Colonic mucosa (tissue), 4 donors: ENCODE data around the gene NCSTN. TPM values are rescaled to one million over a fixed set of nuclear protein-coding genes. Genes with fewer than 3 reads are reported as not detected.

ENCODE experiments used
- DNase-seq: peaks from one replicate; pipeline ENCODE4 v3.0.0-alpha.2; 2020
- H3K27ac ChIP-seq: fragments of 200-600 bp; one replicate; pipeline ENCODE4 v1.8.0; 2021
- H3K27me3 ChIP-seq: fragments of 200-600 bp; one replicate; pipeline ENCODE4 v1.8.0; 2021
- H3K36me3 ChIP-seq: fragments of 200-600 bp; one replicate; pipeline ENCODE4 v1.8.0; 2021
- H3K4me1 ChIP-seq: fragments of 200-600 bp; one replicate; pipeline ENCODE4 v1.8.0; 2021; ENCODE audit warnings: mild to moderate bottlenecking
- H3K4me3 ChIP-seq: fragments of 200-600 bp; one replicate; pipeline ENCODE4 v1.8.0; 2021
- H3K9ac ChIP-seq, 2 donors: one replicate each; pipeline ENCODE4 v1.7.0; 2013; ENCODE audit warnings: control low read depth in 2 of 2, low read depth in 2 of 2, low read length in 2 of 2
- H3K9me3 ChIP-seq: fragments of 200-600 bp; one replicate; pipeline ENCODE4 v1.8.0; 2021
- intact Hi-C: fragments of 100-400 bp; cut with DNase I; formaldehyde crosslinking; loops from one replicate; pipeline ENCODE4 v1.14.1; 2022
- total RNA-seq, 2 donors: library from RNA; stranded (reverse); fragmentation: NEBNext Ultra II Directional in 1 of 2; extraction: Animal tissue kit (Norgen Biotek cat#: 25700) in 1 of 2; gene quantifications; one replicate each; pipeline ENCODE4 v1.2.1, GENCODE V29; 2021
- TF ChIP-seq, protein P1 (sequence below): fragments of 200-600 bp; IDR thresholded peaks from one replicate; pipeline ENCODE4 v1.8.0; 2022; ENCODE audit warnings: antibody characterized with exemption, mild to moderate bottlenecking
- donor health status: healthy.
- donor health status: DM: no; HTN: no; CAD: no.
- donor health status: DM: no; HTN: no; CAD: no.

The NCSTN gene
- total RNA-seq, 2 donors from 2014 or later: 83.5 to 88.0 TPM

DNA sequence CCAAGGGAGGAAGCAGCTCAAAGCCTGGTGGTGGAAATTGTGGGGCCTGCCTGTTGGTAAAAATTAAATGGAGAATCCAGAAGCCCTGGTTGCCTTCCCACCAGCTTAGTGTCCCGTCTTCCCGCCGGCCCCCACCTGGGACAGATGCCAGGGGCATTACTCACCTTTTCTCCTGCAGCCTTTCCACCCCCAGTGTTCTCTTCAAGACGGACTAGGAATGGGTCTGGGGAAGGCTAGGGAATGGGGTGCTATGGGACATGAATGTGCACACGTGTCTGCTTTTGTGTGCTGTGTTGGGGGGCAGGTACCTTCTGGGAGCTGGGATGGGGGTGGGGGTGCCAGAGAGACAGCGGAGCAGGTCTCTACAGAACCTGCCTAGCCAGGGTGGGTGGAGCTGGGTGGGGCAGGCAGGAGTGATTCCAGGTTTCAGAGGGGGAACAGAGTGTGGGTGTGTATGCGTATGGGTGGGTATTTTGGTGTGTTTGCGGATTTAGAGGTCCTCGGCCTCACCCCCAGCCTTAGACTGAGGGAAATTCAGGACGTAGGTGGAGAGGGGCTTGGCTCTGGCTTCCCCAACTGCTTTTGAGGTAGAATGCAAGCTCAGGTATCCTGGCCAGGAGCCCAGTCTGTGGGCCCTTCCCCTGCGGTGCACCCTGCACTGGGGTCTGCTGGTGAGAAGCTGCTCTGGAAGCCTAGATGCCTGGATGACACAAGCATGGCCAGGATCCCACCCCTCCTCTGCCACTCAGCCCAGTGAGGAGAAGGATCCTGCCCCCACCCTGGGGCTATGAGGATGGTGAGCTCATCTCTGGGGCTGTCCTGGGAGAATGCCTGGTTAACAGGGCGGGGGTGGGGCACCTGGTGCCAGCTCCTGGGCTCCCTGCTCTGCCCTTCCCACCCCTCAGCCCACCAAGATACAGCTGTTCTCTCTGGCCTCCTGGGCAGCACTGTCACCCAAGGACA is 64.9 kb downstream of the NCSTN start:
- Histone ChIP-seq H3K9me3 (no peaks in the 10 kb centered on the region), H3K4me1 (no peaks in the 10 kb centered on the region), H3K4me3 (no peak overlapping the region), H3K9ac (no peak overlapping the region), H3K27me3 (no peaks in the 10 kb centered on the region), H3K27ac (no peak overlapping the region), H3K36me3 (no peaks in the 10 kb centered on the region)
- intact Hi-C loops: no loop called here
- TF ChIP-seq, protein P1, sequence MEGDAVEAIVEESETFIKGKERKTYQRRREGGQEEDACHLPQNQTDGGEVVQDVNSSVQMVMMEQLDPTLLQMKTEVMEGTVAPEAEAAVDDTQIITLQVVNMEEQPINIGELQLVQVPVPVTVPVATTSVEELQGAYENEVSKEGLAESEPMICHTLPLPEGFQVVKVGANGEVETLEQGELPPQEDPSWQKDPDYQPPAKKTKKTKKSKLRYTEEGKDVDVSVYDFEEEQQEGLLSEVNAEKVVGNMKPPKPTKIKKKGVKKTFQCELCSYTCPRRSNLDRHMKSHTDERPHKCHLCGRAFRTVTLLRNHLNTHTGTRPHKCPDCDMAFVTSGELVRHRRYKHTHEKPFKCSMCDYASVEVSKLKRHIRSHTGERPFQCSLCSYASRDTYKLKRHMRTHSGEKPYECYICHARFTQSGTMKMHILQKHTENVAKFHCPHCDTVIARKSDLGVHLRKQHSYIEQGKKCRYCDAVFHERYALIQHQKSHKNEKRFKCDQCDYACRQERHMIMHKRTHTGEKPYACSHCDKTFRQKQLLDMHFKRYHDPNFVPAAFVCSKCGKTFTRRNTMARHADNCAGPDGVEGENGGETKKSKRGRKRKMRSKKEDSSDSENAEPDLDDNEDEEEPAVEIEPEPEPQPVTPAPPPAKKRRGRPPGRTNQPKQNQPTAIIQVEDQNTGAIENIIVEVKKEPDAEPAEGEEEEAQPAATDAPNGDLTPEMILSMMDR: no peak
- DNase-seq: peak; percentile 69

Other genes starting within 250 kb of the NCSTN start
- 10 to 100 TPM; 53.6 to 60.2 TPM for gene IGSF8, start 244.8 kb upstream of the NCSTN start, total RNA-seq
- gene ATP1A2, start 227.6 kb upstream of the NCSTN start, total RNA-seq: 1 to 10 TPM; 1.5 to 6.1 TPM
- gene ATP1A4, start 191.8 kb upstream of the NCSTN start, total RNA-seq: not detected
- not detected for gene CASQ1, start 152.8 kb upstream of the NCSTN start, total RNA-seq
- 10 to 100 TPM; 33.0 to 48.3 TPM for gene PEA15, start 138.0 kb upstream of the NCSTN start, total RNA-seq
- 10 to 100 TPM; 72.0 to 86.1 TPM for gene DCAF8, start 80.8 kb upstream of the NCSTN start, total RNA-seq
- gene PEX19, start 58.2 kb upstream of the NCSTN start, total RNA-seq: 10 to 100 TPM; 43.2 to 59.3 TPM
- gene COPA, start 133 bp upstream of the NCSTN start, total RNA-seq: 100 to 1,000 TPM; 154 to 163 TPM
- under 1 TPM in 1 of 2 donors, not detected in 1; 0.12 TPM for gene NHLH1, start 23.7 kb downstream of the NCSTN start, total RNA-seq
- gene VANGL2, start 57.2 kb downstream of the NCSTN start, total RNA-seq: 10 to 100 TPM in 1 of 2 donors, 1 to 10 TPM in 1; 3.9 to 10.3 TPM
- gene SLAMF6, start 179.9 kb downstream of the NCSTN start, total RNA-seq: 1 to 10 TPM; 1.1 to 1.4 TPM
- gene CD84, start 236.1 kb downstream of the NCSTN start, total RNA-seq: 1 to 10 TPM; 1.3 to 3.0 TPM